H9 (cell line): Measurements from ENCODE around the gene ELAVL4. TPM values are rescaled to one million over a fixed set of nuclear protein-coding genes. Genes with fewer than 3 reads are reported as not detected.

Experiments
- DNase-seq: peaks from one replicate; pipeline ENCODE4 v3.0.0-alpha.2; 2017
- H2AFZ ChIP-seq: one replicate; pipeline ENCODE4 v1.6.1; 2013; ENCODE audit warnings: mild to moderate bottlenecking, low read length, control low read depth, moderate library complexity
- H2AK5ac ChIP-seq: 2 replicates; pipeline ENCODE4 v1.6.1; 2013; ENCODE audit warnings: low read length, control low read depth, mixed read lengths; ENCODE audit not compliant: insufficient read length
- H2BK120ac ChIP-seq: one replicate; pipeline ENCODE4 v1.6.1; 2013; ENCODE audit warnings: low read depth, mild to moderate bottlenecking, low read length, control low read depth, inconsistent platforms; ENCODE audit not compliant: poor library complexity, severe bottlenecking
- H2BK12ac ChIP-seq: 2 replicates; pipeline ENCODE4 v1.6.1; 2013; ENCODE audit warnings: low read length, control low read depth, mixed read lengths, low read depth; ENCODE audit not compliant: insufficient read length
- H2BK15ac ChIP-seq: 2 replicates; pipeline ENCODE4 v1.6.1; 2013; ENCODE audit warnings: low read depth, low read length, control low read depth
- H2BK20ac ChIP-seq: one replicate; pipeline ENCODE4 v1.6.1; 2013; ENCODE audit warnings: low read depth, mild to moderate bottlenecking, low read length, control low read depth, inconsistent platforms; ENCODE audit not compliant: poor library complexity, severe bottlenecking
- H2BK5ac ChIP-seq: 2 replicates; pipeline ENCODE4 v1.6.1; 2013; ENCODE audit warnings: low read length, control low read depth, mixed read lengths; ENCODE audit not compliant: insufficient read length
- H3K14ac ChIP-seq: 2 replicates; pipeline ENCODE4 v1.6.1; 2013; ENCODE audit warnings: low read length, control low read depth; ENCODE audit not compliant: insufficient read depth
- H3K18ac ChIP-seq: 2 replicates; pipeline ENCODE4 v1.6.1; 2013; ENCODE audit warnings: low read depth, mild to moderate bottlenecking, mixed read lengths, low read length, control low read depth; ENCODE audit not compliant: insufficient read length
- H3K23ac ChIP-seq: 2 replicates; pipeline ENCODE4 v1.6.1; 2013; ENCODE audit warnings: low read length, control low read depth, mixed read lengths, low read depth; ENCODE audit not compliant: insufficient read length
- H3K23me2 ChIP-seq: 2 replicates; pipeline ENCODE4 v1.6.1; 2013; ENCODE audit warnings: low read depth, mild to moderate bottlenecking, mixed read lengths, low read length, control low read depth; ENCODE audit not compliant: insufficient read length, poor library complexity, severe bottlenecking
- H3K27ac ChIP-seq: 2 replicates; pipeline ENCODE4 v1.5.1; 2013; ENCODE audit warnings: low read length, control low read depth, mixed read lengths, low read depth; ENCODE audit not compliant: insufficient read length
- H3K27me3 ChIP-seq: 2 replicates; pipeline ENCODE4 v1.6.1; 2013; ENCODE audit warnings: low read length, control low read depth, inconsistent platforms; ENCODE audit not compliant: insufficient read depth
- H3K4ac ChIP-seq: 2 replicates; pipeline ENCODE4 v1.6.1; 2013; ENCODE audit warnings: low read depth, mild to moderate bottlenecking, control low read depth, inconsistent platforms, low read length, moderate library complexity
- H3K4me1 ChIP-seq: 2 replicates; pipeline ENCODE4 v1.6.1; 2013; ENCODE audit warnings: low read length, control low read depth, inconsistent platforms; ENCODE audit not compliant: insufficient read depth
- H3K4me2 ChIP-seq: 2 replicates; pipeline ENCODE4 v1.6.1; 2013; ENCODE audit warnings: low read length, control low read depth, mixed read lengths; ENCODE audit not compliant: insufficient read length, insufficient read depth
- H3K56ac ChIP-seq: 2 replicates; pipeline ENCODE4 v1.6.1; 2013; ENCODE audit warnings: low read depth, mild to moderate bottlenecking, mixed read lengths, low read length, control low read depth; ENCODE audit not compliant: insufficient read length
- H3K79me1 ChIP-seq: 2 replicates; pipeline ENCODE4 v1.6.1; 2013; ENCODE audit warnings: low read depth, mild to moderate bottlenecking, moderate library complexity, low read length, control low read depth, inconsistent platforms; ENCODE audit not compliant: insufficient read depth, poor library complexity, severe bottlenecking
- H3K79me2 ChIP-seq: 2 replicates; pipeline ENCODE4 v1.6.1; 2013; ENCODE audit warnings: low read length, control low read depth, inconsistent platforms; ENCODE audit not compliant: insufficient read depth
- H3K9ac ChIP-seq: 2 replicates; pipeline ENCODE4 v1.6.1; 2013; ENCODE audit warnings: low read length, control low read depth, mixed read lengths; ENCODE audit not compliant: insufficient read length; ENCODE audit errors: extremely low read depth
- H3K9me3 ChIP-seq: one replicate; pipeline ENCODE4 v1.6.1; 2013; ENCODE audit warnings: low read depth, low read length, inconsistent platforms; ENCODE audit not compliant: control insufficient read depth
- H3T11ph ChIP-seq: one replicate; pipeline ENCODE4 v1.6.1; 2013; ENCODE audit warnings: mild to moderate bottlenecking, low read length, control low read depth, inconsistent platforms
- H4K20me1 ChIP-seq: one replicate; pipeline ENCODE4 v1.6.1; 2013; ENCODE audit not compliant: control insufficient read depth, insufficient read length, insufficient read depth
- H4K5ac ChIP-seq: 2 replicates; pipeline ENCODE4 v1.6.1; 2013; ENCODE audit warnings: low read depth, mild to moderate bottlenecking, mixed read lengths, low read length, control low read depth; ENCODE audit not compliant: insufficient read length
- H4K8ac ChIP-seq: replicated peaks from 2 replicates; pipeline ENCODE4 v1.6.1; 2013; ENCODE audit warnings: low read length, control low read depth, mixed read lengths, low read depth; ENCODE audit not compliant: insufficient read length
- H4K91ac ChIP-seq: 2 replicates; pipeline ENCODE4 v1.6.1; 2013; ENCODE audit warnings: low read depth, mild to moderate bottlenecking, moderate library complexity, mixed read lengths, low read length, control low read depth; ENCODE audit not compliant: insufficient read length
- H3K27ac Mint-ChIP-seq, 3 experiments: 2 replicates in 2 of 3; 3 replicates in 1 of 3; pipeline ENCODE4 v1.8.0; 2020 to 2021; ENCODE audit warnings: mixed read lengths in 3 of 3, mild to moderate bottlenecking in 1 of 3, moderate library complexity in 1 of 3
- H3K27me3 Mint-ChIP-seq: 2 replicates; pipeline ENCODE4 v1.8.0; 2021; ENCODE audit warnings: low read depth, mild to moderate bottlenecking, moderate library complexity, mixed read lengths
- H3K36me3 Mint-ChIP-seq, 3 experiments: 2 replicates in 2 of 3; 3 replicates in 1 of 3; pipeline ENCODE4 v1.8.0; 2020 to 2021; ENCODE audit warnings: low read depth in 3 of 3, mixed read lengths in 3 of 3; ENCODE audit not compliant: insufficient read depth in 1 of 3
- H3K4me1 Mint-ChIP-seq, 2 experiments: 2 replicates each; pipeline ENCODE4 v1.8.0; 2020; ENCODE audit warnings: mixed read lengths in 2 of 2
- H3K4me3 Mint-ChIP-seq, 2 experiments: 2 replicates in 1 of 2; 3 replicates in 1 of 2; pipeline ENCODE4 v1.8.0; 2020 to 2021; ENCODE audit warnings: mild to moderate bottlenecking in 2 of 2, mixed read lengths in 2 of 2, moderate library complexity in 1 of 2
- H3K9me3 Mint-ChIP-seq, 2 experiments: 2 replicates in 1 of 2; 3 replicates in 1 of 2; pipeline ENCODE4 v1.8.0; 2020; ENCODE audit warnings: mild to moderate bottlenecking in 2 of 2, mixed read lengths in 2 of 2, moderate library complexity in 1 of 2
- WGBS: extraction: QIAGEN DNeasy Blood & Tissue Kit; methylation state at CpG from one replicate; pipeline ENCODE4 v1.1.7; 2013; ENCODE audit warnings: missing lambda C conversion rate, low lambda C conversion rate, mixed read lengths; ENCODE audit not compliant: insufficient read length; ENCODE audit errors: extremely low coverage; 5-methylcytosine and 5-hydroxymethylcytosine counted together
- total RNA-seq: library from RNA; stranded (reverse); gene quantifications from 2 replicates; pipeline ENCODE4 v1.2.1, GENCODE V29; 2021
- TF ChIP-seq, protein P1 (sequence below): fragments of 200-600 bp; sonication (generic); conservative IDR thresholded peaks from 3 replicates; pipeline ENCODE4 v1.8.0; 2021; ENCODE audit warnings: antibody characterized with exemption, mild to moderate bottlenecking

The ELAVL4 gene
- total RNA-seq, 1 experiment from 2014 or later: not detected

DNA sequence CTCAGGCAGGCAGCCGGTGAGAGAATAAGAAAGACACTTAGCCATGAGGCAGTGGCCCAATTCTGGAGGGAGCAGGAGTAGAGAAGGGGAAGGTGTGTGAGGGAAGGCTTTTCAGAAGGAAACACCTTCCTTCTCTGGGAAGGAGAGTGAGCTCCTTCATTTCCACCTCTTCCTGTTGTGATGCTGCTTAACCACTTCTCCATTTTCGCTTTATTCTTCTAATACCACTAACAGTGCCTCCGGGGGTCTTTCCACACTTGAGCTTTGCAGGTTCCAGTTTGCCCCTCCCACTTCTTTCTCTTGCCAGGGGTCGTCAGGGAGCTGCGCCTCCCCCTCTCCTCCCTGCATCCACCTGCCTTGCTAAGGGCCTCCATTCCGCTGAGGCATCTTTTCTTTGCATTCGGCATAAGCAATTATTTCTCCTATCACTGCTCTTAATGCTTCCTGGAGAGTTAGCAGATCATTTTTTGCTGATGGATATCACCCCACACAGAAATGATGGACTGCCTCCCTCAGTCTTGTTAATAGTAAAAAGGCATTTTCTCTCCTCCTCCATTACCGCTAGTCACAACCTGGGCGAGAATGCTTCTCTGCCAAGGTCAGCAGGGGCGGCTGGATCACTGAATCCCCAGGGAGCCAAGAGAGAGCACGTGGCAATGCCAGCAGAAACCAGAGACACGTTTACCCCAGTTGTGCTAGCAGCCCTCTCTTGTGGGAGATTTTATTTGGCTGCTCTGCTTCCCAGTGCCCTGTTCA lies 74.8 kb downstream of the ELAVL4 start:
- no peaks in the 10 kb centered on the region for H3K79me2 ChIP-seq
- H3T11ph ChIP-seq: no peak overlapping the region
- no peak overlapping the region for H3K27ac ChIP-seq
- no peak overlapping the region for H3K14ac ChIP-seq
- no peak overlapping the region for H3K23ac ChIP-seq
- H4K5ac ChIP-seq: no peak overlapping the region
- no peak overlapping the region for H2AFZ ChIP-seq
- no peak overlapping the region for H3K4me2 ChIP-seq
- H3K23me2 ChIP-seq: no peaks in the 10 kb centered on the region
- H3K79me1 ChIP-seq: no peaks in the 10 kb centered on the region
- no peaks in the 10 kb centered on the region for H3K27me3 ChIP-seq
- H2AK5ac ChIP-seq: no peak overlapping the region
- H3K56ac ChIP-seq: no peak overlapping the region
- peaks cover 0 to 9% of the 10 kb centered on the region in 2 experiments; a peak in 2 of 4 replicates for H3K4me1 Mint-ChIP-seq
- DNase-seq: no peak
- no peak overlapping the region for H3K27ac Mint-ChIP-seq
- no peak overlapping the region for H2BK20ac ChIP-seq
- TF ChIP-seq, protein P1, sequence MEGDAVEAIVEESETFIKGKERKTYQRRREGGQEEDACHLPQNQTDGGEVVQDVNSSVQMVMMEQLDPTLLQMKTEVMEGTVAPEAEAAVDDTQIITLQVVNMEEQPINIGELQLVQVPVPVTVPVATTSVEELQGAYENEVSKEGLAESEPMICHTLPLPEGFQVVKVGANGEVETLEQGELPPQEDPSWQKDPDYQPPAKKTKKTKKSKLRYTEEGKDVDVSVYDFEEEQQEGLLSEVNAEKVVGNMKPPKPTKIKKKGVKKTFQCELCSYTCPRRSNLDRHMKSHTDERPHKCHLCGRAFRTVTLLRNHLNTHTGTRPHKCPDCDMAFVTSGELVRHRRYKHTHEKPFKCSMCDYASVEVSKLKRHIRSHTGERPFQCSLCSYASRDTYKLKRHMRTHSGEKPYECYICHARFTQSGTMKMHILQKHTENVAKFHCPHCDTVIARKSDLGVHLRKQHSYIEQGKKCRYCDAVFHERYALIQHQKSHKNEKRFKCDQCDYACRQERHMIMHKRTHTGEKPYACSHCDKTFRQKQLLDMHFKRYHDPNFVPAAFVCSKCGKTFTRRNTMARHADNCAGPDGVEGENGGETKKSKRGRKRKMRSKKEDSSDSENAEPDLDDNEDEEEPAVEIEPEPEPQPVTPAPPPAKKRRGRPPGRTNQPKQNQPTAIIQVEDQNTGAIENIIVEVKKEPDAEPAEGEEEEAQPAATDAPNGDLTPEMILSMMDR: no peak
- H4K91ac ChIP-seq: no peak overlapping the region
- peaks cover 0 to 54% of the 10 kb centered on the region in 2 experiments; a peak in 2 of 5 replicates for H3K9me3 Mint-ChIP-seq
- no peak overlapping the region for H4K8ac ChIP-seq
- no peak overlapping the region for H3K18ac ChIP-seq
- no peak overlapping the region for H2BK15ac ChIP-seq
- peaks cover 3% of the 10 kb centered on the region; the same call in 1 of the 2 replicates for H3K27me3 Mint-ChIP-seq
- peaks cover 4% of the 10 kb centered on the region; the same call in 1 of the 2 replicates for H3K4me1 ChIP-seq
- WGBS: no CpG with 5 or more reads among the region's 12 CpGs
- no peak overlapping the region for H3K9ac ChIP-seq
- no peak overlapping the region for H3K4me3 Mint-ChIP-seq
- no peaks in the 10 kb centered on the region for H4K20me1 ChIP-seq
- H2BK5ac ChIP-seq: no peak overlapping the region
- no peak overlapping the region for H2BK12ac ChIP-seq
- no peak overlapping the region for H2BK120ac ChIP-seq
- H3K4ac ChIP-seq: no peak overlapping the region
- no peaks in the 10 kb centered on the region for H3K9me3 ChIP-seq
- peaks cover 0 to 9% (median 0%) of the 10 kb centered on the region in 3 experiments; a peak in 2 of 7 replicates for H3K36me3 Mint-ChIP-seq
